Measurements from ENCODE around the gene ZNF652.

ZNF652 gene

DNA sequence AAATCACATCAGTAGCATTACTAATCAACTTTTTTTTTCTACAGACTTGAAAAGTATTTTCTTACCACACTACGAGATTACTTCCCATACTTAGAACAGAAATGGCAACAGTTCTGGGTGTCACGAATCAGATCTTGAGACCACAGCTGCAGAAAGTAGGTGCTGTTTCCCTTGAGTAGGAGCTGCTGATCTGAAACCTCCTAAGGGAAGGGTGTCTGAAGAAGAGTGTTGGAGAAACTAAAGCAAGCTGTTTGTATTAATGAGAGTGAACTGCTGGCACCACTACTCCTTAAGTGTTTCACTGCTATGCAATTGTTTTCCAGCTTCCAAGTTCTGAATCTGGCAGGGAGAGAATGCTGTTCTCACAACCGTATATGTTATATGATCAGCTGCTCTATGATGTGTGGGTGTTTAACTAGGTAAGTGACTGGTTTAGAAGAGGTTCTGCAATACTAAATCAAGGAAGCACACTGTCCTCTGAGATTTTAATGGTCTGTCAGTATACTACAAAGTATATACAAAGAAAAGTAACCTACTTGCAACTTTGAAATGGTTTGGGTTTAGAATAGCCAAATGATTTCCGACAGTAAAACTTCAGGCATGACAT, 3.3 kb downstream of the ZNF652 start:
- no peak for DNase-seq (ENCODE audit: low spot score)

GRCh38 chr17:49357516-49357915, 4.5 kb downstream of the ZNF652 start:
- no peak for DNase-seq (ENCODE audit: low spot score)

- DNase-seq (ENCODE audit: low spot score) = no peak
Measured at GRCh38 chr17:49356320-49356719, 5.7 kb downstream of the ZNF652 start.

DNA sequence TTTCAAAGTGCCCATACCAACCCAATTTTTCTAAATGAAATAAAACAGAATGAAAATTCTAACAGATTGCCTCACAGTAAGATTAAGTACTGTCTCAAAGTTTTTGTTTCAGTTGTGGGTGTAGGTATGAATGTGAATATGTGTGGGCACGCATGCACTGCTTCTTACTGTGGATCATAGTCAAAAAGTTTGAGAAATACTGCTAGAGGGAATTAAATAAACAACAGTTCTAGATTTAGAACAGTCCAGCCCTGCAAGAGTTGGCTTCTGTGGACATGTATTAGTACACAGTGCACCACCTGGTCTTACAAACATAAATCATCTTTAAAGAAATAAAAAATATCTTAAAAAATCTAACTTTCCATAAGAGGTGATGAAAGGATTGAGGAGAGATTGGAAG, 8.4 kb downstream of the ZNF652 start:
- DNase-seq (ENCODE audit: low spot score) = no peak

DNA sequence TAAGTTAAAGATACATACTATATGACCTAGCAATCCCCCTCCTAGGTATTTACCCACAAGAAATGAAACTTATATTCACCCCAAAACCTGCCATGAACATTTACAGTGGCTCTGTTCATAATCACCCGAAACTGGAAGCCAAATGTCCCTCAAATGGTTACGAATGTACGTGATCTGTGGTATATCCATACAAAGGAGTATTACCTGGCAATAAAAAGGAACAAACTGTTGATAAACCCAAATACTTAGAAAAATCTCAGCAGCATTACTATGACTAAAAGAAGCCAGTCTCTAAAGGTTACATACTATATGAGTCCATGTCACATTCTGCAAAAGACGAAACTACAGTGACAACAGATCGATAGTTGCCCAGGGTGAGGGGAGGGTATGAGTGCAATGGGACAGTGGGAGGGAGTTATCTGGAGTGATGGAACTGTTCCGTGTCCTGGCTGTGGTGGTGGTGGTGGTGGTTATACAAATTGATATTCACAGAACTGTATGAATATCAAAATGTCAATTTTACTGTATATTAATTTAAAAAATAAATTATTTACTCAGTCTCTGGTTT, 9.4 kb downstream of the ZNF652 start:
- no peak for DNase-seq (ENCODE audit: low spot score)

GRCh38 chr17:49351572-49352140, 10.4 kb downstream of the ZNF652 start:
- DNase-seq (ENCODE audit: low spot score) = no peak

GRCh38 chr17:49349541-49349940, 12.5 kb downstream of the ZNF652 start:
- DNase-seq (ENCODE audit: low spot score) = no peak

GRCh38 chr17:49344914-49345313, 17.1 kb downstream of the ZNF652 start:
- DNase-seq (ENCODE audit: low spot score) = no peak

GRCh38 chr17:49343273-49343672, 18.8 kb downstream of the ZNF652 start:
- DNase-seq (ENCODE audit: low spot score) = no peak

DNA sequence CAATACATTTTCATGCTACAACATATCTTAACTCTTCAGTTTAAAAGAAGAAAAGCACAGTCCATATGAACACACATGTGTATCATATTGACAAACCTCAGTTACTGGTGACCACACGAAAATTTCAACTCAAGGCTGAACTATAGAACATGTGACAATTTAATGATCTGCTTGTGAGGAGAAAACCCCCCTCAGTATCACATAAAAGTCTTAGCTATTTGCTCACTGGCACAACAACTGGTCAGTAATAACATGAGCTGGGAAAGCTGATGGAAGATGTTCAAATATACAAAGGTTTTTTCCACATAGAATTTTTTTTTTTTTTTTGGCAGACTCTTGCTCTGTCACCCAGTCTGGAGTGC, 19.5 kb downstream of the ZNF652 start:
- no peak for DNase-seq (ENCODE audit: low spot score)

GRCh38 chr17:49341356-49341755, 20.7 kb downstream of the ZNF652 start:
- no peak for DNase-seq (ENCODE audit: low spot score)

DNA sequence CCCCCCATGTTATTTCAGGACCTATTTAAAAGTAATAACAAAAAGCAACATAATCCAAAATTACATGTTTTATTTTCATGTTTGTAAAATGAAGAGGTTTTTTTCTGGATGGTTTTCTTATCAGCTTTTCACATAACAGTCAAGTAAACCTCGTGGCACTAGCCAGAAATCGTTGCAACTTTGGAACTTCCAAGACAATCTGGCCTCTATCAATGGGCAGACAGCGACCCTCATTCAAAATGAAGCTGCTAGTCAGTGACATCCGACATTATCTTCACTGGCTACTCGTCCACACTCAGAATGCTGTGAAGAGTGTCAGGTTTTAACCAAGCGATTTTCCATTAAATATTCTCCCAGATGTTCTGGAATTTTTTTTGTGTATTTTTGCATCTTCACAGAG, 22.7 kb downstream of the ZNF652 start:
- DNase-seq (ENCODE audit: low spot score) = no peak

GRCh38 chr17:49338883-49339282, 23.2 kb downstream of the ZNF652 start:
- no peak for DNase-seq (ENCODE audit: low spot score)

DNA sequence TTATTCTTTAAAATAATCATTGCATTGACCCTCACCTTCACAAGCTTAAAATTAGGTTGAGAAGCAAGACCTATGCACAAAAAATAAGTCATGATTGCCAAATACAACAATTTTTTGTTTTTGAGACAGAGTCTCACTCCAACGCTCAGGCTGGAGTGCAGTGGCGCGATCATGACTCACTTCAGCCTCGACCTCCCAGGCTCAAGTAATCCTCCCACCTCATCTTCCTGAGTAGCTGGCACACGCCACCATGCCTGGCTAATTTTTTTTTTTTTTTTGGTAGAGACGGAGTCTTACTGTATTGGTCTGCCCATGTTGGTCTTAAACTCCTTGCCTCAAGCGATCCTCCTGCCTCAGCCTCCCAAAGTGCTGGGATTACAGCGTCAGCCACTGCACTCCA, 24.2 kb downstream of the ZNF652 start:
- no peak for DNase-seq (ENCODE audit: low spot score)

DNA sequence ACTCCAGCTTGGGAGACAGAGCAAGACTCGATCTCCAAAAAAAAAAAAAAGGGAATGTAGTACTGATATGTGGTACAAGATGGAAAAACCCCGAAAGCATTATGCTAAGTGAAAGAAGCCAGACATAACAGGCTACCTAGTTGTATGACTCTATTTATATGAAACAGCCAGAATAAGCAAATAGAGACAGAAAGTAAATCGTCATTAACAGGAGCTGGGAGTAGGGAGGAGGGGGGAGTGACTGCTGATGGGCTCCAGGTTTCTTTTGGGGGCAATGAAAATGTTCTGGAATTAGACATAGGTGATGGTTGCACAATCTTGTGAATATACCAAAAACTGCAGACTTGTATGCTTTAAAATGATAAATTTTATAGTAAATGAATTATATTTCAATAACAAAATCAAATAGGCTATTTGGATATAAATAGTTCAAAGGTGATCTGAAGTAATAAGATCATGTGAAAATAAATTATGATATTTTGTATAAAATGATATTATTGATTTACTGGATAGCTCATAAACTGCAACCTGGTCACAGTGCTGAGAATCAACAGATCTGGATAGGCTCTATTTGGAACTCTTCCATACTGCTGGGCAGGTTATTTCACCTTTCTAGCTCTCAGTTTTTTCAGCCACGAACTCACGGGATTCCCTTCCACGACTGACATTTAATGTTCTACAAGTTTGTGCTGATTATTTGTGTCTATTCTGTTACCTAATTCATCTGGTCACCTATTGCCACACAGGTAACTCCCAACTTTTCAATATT, 27.1 kb downstream of the ZNF652 start:
- DNase-seq (ENCODE audit: low spot score) = no peak

DNA sequence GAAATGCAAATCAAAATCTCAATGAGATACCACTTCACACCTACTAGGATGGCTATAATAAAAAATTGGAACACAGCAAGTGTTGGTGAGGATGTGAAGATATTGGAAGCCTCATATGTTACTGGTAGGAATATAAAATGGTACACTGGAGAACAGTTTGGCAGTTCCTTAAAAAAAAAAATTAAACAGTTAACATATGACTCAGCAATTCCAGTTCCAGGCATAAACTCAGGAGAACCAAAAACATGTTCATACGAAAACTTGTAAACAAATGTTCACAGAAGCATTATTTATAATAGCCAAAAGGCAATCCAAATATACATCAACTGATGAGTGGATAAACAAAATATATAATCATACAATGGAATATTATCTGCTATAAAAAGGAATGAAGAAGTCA, 28.2 kb downstream of the ZNF652 start:
- DNase-seq (ENCODE audit: low spot score) = no peak

DNA sequence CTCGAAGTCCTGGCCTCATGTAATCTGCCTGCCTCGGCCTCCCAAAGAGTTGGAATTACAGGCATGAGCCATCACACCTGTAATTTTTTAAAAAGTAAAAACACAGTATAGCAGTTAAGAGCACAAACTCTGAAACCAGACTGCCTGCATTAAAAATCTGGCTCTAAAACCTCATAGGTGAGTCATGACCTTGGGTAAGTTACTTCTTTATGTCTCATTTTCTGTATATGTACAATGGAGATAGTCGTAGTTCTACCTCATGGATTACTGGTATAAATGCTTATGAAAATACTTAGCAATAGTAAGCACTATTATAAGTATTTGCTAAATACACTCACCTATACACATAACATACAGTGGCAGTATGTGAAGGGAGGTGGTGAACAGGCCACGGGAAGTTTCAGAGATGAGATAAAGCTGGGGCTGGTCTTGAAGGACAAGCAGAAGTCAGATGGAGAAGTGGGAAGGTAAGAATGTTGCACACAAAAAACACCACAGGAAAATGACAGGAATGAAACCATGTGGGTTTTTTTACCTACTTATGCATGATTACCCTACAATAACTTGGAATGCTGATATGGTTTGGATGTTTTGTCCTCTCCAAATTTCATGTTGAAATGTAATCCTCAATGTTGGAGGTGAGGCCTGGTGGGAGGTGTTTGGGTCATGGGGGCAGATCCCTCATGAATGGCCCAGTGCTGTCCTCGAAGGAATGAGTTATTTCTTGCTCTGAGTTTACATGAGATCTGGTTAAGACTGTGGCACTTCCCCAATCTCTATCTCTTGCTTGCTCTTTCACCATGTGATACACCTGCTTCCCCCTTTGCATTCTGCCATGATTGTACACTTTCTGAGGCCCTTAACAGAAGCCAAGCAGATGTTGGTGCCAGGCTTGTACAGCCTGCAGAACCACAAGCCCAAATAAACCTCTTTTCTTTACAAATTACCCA, 33.9 kb downstream of the ZNF652 start:
- DNase-seq (ENCODE audit: low spot score) = no peak

- no peak for DNase-seq (ENCODE audit: low spot score)
Measured at GRCh38 chr17:49325980-49326379, 36.1 kb downstream of the ZNF652 start.

DNA sequence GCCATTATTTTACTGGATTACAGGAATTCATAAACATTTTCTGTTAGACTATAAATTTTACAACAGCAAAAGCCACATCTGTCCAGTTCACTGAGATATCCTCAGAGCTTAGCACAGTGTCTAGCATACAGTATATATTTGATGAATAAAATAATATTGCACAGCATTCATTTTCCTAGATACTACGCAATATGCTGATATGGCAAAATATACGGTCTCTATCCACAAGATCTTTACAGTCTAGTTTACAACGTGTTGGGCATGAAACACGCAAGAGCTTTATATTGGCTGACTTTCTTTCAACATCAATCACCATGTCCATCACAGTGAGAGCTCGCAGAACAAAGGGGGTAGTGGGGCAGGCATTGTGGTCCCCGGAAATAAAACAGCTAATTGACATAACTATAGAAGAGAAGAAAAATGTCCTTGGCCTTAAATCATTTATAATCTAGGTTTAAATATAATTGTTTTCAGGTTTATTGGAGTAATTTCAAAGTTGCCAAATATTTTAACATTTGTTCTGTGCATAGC, 43.5 kb downstream of the ZNF652 start:
- DNase-seq (ENCODE audit: low spot score) = no peak

DNA sequence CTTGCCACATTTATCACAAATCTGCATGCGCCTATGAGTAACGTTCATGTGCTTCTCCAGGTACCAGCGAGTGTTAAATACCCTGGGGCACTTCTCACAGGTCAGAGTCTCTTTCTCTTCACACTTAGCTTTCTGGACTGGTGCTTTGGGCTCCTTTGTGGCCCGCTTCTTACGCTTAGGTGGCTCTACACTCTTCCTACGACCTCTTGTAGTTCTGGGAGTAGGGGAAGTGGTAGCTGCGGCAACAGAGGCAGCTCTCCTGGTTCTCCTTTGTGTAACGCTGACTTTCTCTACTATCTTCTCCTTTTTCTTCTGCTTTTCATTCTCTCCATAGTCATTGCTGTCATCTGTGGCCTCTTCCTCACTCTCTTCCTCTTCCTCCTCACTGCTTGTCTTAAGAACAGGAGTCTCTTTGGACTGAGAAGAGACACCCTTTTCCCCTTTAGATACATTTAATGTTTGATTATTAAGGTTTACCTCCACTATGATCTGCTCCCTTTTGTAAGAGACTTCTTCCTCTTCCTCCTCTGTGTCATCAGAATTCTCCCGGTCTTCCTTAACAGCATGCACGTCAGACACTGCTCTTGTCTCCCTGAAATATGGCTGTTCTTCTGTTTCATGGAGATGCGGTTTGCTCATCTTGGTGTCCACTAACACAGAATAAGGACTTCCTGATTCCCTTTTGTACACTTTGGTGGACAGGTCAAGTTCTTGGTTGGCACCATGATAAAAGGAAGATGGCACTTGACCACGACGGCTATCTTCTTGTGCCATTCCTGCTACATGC, 45.0 kb downstream of the ZNF652 start:
- peak; percentile 16 for DNase-seq (ENCODE audit: low spot score)

GRCh38 chr17:49316258-49316570, 45.8 kb downstream of the ZNF652 start:
- DNase-seq (ENCODE audit: low spot score) = peak; percentile 22
